NCI-H446 treated with DMSO at 0.1 percent for 48 hours (cell line): ENCODE results near the gene ZPBP2.

ENCODE experiments used
- DNase-seq: peaks from one replicate; lab custom pipeline; 2025; lab: John Stamatoyannopoulos, UW

ZPBP2 gene

DNA sequence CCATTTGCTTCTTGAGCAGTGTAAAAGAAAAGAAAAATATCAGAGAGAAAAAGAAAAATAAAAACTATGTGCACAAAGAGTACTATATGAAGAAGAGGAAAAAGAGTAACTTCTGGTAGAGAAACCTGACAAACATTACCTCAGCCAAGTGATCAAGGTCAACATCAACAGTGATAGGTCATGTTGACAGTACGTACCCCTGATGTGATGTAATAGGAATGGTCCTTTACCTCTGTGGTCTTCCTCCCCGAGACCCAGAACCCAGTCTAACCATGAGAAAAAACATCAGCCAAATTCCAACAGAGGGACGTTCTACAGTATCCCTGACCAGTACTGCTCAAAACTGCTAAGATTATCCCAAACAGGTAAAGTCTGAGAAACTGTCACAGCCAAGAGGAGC lies 46.0 kb downstream of the ZPBP2 start:
- no peak for DNase-seq

DNA sequence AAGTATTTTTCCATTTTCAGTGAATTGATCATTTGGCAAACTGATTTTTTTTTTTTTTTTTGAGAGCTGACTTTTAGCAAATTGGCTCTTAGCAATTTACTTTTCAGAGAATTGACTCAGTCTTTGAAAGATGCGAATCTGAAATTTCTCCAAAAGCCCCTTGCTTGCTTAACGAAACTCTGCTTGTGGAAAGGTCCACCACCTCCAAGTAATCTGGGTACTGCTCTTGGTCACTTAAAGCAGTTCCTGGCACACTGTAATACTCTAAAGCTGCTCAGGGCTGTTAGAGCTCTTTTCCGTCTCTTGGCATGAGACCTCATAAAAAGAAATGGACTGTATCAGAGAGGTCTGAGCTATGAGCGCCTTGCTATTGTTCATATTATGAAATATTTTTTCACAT lies 47.6 kb downstream of the ZPBP2 start:
- DNase-seq = no peak

DNA sequence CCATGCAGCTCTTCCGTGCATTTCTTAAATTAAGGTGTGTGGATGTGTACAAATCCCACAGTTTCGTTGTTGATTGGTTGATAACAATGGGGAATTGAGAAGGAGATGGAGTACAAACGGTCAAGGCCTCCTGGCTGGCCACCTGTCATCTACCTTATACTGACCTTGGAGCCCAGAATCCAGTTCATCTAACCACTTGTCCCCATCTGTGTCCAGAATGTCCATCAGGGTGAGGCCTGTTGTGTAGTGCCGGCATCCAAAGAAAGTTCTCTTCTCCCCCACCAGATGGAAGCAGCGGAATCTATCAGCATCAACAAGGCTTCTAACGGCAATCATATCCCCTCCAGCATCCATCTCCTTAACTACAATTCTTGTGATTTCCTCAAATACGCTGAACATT lies 48.9 kb downstream of the ZPBP2 start:
- DNase-seq = no peak

DNA sequence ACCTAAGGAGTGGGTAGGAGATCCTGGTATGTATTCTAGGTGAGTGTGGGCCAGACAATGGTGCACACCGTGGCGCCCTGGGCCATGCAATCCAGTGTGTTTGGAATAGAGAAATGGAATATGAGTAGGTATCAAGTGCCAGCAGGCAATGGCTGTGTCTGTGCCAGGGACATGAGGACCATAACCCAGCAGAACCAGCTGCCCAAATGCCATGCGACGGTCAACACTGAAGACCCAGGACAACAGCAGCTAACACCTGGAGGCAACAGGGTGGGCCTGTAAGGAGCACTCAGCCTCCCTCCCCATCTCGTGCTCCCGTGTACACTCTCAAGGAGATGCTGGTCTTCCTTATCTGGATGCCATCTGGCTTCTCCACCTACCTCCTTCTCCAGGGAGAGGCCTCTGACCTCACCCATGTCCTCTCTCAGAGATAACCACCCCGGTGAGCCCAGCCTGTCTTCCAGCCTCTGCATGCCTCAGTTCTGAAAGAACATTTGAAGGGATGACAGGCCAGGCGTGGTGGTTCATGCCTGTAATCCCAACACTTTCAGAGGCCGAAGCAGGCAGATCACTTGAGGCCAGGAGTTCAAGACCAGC lies 51.2 kb downstream of the ZPBP2 start:
- DNase-seq = no peak

DNA sequence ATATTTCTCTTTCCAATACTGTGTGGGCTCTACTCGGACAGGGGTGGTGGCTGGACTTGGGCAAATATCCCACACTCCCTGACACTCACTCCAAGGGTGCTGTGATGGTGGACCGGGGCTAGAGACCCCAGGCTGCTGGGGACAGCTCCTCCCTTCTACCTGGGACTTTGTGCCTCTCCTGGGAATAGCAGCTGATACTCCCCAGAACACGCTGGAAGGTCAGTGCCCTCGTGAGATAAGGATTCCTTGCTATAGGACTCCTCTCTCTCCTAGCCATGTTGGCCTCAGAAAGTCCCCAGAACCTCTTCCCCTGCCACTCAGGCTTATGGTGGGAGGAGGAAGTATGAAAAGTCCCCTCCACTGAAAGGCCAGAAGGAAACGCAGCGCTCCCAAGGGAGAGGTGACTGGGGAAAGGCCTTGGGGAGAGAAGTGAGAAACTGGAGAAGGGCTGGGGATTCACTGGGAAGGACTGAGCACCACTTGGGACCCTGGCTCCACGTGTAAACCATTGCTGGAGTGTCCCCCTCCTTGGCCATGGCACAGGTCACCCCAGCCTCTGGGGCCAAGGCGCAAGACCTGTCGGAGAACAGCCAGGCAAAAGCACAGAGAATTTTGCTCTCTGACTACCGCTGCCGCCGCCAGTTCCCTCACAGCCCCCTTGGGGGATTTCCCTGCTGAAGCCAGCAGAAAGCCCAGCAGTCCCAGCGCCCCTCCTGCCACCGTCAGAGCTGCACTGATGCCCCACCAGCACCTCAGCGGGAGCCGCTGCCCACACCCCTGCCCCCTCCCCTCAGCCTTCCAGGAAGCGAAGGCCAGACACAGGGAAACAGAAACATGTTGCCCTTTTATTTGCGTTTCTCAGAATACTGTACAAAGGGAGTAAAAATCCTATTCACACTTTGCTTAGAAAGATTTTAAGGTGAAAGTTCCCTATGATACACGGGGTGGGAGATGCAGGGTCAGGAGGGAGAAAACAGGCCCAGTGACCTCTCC lies 52.5 kb downstream of the ZPBP2 start:
- DNase-seq = no peak

DNA sequence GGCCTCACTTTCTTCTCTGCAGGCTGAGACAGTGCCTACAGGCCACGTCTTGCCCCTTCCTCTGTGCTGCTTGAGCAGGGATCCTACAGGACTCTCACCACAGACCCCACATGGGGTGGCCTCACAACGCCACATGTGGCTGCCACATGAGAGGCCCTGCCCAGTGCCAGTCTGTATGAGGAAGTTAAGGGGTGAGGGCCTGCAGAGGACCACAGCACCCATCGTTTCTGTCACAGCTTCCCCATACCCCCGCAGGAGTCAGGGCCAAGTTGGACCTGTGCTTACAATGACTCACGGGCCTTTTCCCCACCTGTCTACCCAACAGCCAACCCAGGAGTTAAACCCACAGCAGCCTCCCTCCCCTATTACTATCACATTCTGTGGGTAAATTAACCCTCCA lies 53.3 kb downstream of the ZPBP2 start:
- DNase-seq = no peak

DNA sequence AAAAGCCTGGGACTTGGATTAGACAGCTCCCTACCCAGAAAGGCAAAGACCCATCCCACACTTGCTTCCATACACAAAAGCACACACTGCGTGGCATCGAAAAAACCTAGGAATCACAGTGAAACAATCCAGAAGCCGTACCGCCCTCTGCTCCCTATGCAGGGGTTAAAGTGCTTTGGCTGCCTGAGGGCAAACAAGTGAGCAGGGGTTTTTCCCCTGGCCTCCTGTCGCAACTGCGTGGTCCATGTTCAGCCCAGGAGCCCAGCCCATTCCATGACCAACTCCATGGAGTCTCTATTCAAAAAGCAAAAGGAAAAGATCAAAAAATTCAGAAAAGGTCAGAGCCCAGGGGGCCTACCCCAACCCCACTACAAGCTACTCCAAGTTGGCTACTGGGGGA lies 54.0 kb downstream of the ZPBP2 start:
- DNase-seq = no peak

DNA sequence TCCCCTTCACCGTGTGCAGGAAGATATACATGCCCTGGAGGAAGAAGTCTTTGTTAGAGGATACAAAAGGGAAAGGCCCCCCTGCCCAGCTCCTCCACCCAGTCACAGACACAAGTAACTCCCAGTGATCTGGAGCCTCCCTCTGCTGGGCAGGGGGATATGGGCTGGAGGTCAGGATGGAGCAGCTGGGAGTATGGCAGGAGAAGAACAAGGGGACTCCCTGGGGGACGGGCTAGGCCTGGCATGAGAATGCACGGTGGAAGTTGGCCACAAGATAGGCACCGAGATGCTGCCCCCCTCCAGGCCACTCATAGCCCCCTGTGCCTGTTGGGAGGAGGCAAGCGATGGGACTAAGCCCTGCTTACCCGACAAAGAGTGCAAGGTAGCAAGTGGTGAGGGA lies 55.2 kb downstream of the ZPBP2 start:
- no peak for DNase-seq

DNA sequence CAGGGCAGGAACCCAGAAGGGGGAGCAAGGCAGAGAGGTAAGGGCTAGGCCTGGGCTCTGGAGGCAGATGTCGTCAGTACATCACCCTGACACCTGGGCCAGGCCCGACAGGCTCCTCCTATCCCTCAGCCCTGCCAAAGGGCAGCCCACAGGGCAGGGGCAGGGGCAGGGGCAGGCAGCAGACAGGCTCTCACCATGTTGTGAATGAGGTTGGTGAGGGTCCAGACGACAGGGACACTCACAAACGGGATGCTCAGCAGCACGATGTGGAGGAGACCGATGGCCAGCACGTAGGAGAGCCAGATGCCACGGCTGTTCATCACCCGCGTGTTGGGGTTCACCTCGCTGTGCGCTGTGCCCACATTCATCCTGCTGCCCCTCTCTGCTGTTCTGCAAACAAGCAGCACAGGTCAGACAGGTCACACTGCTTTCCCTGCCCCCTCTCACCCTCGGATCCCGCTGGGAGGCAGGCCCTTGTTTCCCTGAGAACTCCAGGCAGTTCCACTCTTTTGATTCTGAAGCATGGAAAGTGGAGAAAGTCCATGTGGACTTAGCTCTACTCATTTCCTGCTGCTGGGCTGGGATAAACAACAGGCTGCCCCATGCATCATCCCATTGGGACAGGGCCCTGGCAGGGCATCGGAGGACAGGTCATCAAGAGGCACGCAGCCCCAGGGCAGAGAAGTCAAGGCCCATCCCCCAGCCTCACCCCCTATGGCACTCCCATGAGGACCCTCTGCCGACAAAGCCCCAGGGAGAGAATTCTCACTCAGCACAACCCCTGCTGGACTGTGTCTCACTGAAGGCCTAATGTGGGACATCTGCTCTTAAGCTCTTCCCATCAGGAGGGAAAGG lies 56.1 kb downstream of the ZPBP2 start:
- DNase-seq = no peak

DNA sequence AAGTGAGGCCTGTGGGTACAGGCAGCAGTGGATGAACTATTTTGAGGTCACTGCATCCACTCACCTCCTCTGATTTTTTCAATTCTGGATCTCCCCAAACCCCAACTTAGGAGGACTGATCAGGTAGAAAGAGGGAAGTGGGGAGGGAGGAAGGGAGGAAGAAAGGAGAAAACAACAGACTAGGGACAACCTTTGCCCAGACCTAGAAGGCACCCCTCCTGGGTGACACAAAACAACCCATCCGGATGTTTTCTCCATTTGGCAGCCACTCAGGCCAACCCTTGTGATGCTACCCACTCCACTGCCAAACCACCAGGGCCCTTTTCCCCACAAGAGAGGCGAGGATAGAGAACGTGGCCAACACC lies 56.7 kb downstream of the ZPBP2 start:
- DNase-seq = no peak

DNA sequence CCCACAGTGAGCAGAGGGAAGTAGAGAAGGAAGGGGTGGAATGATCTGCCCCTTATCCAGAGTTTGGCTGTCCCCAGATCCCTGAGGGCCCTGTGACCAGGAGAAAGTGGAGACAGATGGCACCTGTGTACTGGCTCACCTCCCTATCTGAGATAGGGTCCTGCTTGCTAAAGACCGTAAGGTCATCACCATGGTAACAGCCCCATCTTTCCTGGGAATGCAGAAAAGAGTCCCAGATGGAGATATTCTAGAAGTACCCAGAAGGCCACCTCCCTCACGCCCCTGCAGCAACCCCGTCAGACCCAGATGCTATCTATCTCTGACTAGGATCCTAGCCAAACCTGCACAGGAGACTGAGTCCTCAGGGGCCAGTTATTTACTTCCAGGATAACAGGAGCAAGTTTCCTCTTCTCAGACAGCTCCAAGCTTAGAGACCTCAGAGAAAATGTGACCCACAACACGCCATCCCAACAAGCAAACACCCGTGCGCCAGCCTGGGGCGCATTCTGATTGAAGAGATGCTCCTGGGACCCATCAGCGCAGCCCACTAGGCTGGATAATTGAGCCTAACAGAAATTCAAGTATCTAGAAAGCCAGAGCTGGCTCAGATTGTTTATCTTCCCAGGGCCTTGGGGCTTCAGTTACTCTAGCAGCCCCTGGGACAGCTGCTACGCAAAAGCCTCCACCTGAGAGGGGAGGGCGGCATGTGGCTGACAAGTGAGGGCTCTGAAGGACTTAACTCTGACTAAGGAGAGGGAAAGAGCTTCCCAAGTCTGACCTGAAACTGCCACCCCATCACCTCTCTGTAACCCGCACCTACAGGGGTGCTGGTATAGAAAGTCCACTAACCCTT lies 57.5 kb downstream of the ZPBP2 start:
- no peak for DNase-seq

DNA sequence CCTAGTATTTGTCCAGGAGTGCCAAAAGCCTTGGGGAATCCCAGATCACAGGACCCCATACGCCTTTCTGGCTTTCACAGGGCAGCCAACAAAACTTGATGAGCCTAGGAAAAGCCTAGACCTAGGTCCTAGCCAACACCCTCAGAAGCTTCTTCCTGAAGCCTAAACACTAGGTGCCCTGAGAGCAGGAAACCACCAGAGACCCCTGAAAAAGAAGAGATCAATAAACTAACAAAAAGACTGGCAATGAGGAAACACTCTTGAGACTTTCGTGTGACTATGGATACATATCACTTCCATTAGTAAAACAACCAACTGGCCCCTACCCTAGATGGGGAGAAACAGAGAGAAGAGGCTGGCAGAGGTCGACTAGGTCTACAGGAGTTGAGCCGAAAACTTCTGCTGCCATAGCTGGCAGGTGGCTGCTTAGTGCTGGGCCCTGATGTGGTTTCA lies 58.2 kb downstream of the ZPBP2 start:
- no peak for DNase-seq

DNA sequence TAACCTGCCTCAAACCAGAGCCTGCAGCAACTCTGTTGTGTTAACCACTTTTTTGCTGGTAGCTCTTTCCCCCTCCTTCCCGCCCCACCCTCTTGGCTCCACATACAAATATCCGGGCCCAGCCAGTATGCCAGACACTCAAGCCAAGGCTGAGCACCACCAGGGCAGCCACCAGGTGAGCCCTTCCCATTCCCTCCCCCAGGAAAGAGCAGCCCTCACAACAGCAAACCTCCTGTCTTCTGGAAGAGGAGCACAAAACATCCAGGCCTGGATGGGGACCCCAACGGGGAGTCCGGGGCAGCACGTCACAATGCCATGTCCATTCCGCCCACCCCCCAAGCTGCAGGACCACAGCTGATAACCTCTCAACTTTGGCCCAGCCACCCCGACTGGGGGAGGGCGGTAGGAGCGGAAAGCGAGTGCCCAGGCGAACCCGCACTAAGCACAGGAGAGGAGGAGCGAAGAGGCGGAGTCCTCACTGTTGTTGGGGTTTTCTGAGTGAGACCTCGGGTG lies 58.6 kb downstream of the ZPBP2 start:
- no peak for DNase-seq
